ENCODE results near the gene C6orf58.
"Not testable (repeated sequence)": the region's sequence is repeated elsewhere in the genome, so short reads cannot be mapped to it uniquely, and the experiment has no call there.

C6orf58 gene

DNA sequence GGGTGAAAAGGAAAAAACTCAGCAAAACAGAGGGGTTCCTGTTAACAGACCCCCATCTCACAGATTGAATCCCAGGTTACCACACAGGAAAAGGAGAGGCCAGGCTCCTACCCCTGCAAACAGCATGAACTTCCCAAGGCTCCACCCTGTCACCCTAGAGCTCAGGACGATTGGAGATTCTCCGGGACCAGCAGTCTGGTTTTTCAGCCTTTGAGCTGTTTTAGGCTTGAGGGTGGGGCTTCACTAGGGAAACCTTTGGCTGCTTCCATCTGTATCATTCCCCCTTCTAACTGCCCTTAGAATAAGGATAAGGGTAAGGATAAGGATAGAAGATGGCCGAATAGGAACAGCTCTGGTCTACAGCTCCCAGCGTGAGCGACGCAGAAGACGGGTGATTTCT, 16.0 kb downstream of the C6orf58 start:
- H3K27me3 ChIP-seq (ENCODE audit: control insufficient read depth, low read length) = no peaks in the 10 kb centered on the region
- TF ChIP-seq EZH2phosphoT487 (IDR thresholded peaks at IDR 0.05; ENCODE audit: borderline replicate concordance, low read length) = no peak
- TF ChIP-seq, protein P1, sequence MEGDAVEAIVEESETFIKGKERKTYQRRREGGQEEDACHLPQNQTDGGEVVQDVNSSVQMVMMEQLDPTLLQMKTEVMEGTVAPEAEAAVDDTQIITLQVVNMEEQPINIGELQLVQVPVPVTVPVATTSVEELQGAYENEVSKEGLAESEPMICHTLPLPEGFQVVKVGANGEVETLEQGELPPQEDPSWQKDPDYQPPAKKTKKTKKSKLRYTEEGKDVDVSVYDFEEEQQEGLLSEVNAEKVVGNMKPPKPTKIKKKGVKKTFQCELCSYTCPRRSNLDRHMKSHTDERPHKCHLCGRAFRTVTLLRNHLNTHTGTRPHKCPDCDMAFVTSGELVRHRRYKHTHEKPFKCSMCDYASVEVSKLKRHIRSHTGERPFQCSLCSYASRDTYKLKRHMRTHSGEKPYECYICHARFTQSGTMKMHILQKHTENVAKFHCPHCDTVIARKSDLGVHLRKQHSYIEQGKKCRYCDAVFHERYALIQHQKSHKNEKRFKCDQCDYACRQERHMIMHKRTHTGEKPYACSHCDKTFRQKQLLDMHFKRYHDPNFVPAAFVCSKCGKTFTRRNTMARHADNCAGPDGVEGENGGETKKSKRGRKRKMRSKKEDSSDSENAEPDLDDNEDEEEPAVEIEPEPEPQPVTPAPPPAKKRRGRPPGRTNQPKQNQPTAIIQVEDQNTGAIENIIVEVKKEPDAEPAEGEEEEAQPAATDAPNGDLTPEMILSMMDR (IDR thresholded peaks at IDR 0.05; ENCODE audit: low read depth, low read length, poor library complexity, severe bottlenecking) = no peak
- no peak overlapping the region for H3K4me3 ChIP-seq (ENCODE audit: low read length)
- no peak overlapping the region for H3K27ac ChIP-seq (ENCODE audit: low read depth, low read length)
- H3K79me2 ChIP-seq (ENCODE audit: control insufficient read depth, low read length) = no peaks in the 10 kb centered on the region
- H3K9me3 ChIP-seq (ENCODE audit: control insufficient read depth, insufficient read depth, low read length) = no peaks in the 10 kb centered on the region
- H3K4me2 ChIP-seq (ENCODE audit: low read length) = no peak overlapping the region
- H3K9me2 ChIP-seq (replicated peaks; ENCODE audit: control insufficient read depth, low read length) = no peaks in the 10 kb centered on the region
- H3F3A ChIP-seq (ENCODE audit: control insufficient read depth, insufficient read depth) = no peaks in the 10 kb centered on the region
- no peaks in the 10 kb centered on the region for H4K20me1 ChIP-seq (ENCODE audit: control insufficient read depth, insufficient read depth, low read depth, low read length)
- no peaks in the 10 kb centered on the region for H3K36me3 ChIP-seq (ENCODE audit: control insufficient read depth, low read length)
- no peaks in the 10 kb centered on the region for H3K4me1 ChIP-seq (ENCODE audit: control insufficient read depth, low read length)

DNA sequence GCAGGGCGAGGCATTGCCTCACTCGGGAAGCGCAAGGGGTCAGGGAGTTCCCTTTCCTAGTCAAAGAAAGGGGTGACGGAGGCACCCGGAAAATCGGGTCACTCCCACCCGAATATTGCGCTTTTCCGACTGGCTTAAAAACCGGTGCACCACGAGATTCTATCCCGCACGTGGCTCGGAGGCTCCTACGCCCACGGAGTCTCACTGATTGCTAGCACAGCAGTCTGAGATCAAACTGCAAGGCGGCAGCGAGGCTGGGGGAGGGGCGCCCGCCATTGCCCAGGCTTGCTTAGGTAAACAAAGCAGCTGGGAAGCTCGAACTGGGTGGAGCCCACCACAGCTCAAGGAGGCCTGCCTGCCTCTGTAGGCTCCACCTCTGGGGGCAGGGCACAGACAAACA, 16.5 kb downstream of the C6orf58 start:
- H4K20me1 ChIP-seq (ENCODE audit: control insufficient read depth, insufficient read depth, low read depth, low read length); H3K4me3 ChIP-seq (ENCODE audit: low read length); H3K27me3 ChIP-seq (ENCODE audit: control insufficient read depth, low read length); H3K36me3 ChIP-seq (ENCODE audit: control insufficient read depth, low read length); H3K4me2 ChIP-seq (ENCODE audit: low read length); H3K27ac ChIP-seq (ENCODE audit: low read depth, low read length); H3K4me1 ChIP-seq (ENCODE audit: control insufficient read depth, low read length); H3K9me3 ChIP-seq (ENCODE audit: control insufficient read depth, insufficient read depth, low read length); H3F3A ChIP-seq (ENCODE audit: control insufficient read depth, insufficient read depth); H3K9me2 ChIP-seq (replicated peaks; ENCODE audit: control insufficient read depth, low read length); H3K79me2 ChIP-seq (ENCODE audit: control insufficient read depth, low read length): not testable (repeated sequence)

DNA sequence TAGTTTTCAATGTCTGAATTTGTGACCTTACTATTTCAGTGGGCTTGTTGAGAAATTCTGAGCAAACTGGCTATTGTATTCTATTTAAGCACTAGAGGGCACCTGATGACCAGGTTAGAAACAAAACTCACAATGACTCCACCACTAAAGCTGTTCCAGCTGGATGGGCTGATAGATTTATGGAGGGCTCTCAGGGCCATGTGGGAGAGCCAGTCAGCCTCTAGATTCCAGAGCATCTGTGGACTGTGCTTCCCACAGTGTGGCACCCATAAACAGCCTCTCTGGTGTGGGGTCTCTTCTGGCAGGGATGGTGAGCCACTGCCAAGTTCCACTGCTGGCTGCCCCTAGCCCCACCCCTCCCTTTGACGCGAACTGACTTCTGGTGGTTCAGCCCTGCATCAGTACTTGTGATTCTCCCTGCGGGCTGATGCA, 29.2 kb downstream of the C6orf58 start:
- Histone ChIP-seq H3K9me2 (replicated peaks; ENCODE audit: control insufficient read depth, low read length) (no peaks in the 10 kb centered on the region), H3K27ac (ENCODE audit: low read depth, low read length) (no peak overlapping the region), H3K4me1 (ENCODE audit: control insufficient read depth, low read length) (no peaks in the 10 kb centered on the region), H3K36me3 (ENCODE audit: control insufficient read depth, low read length) (no peaks in the 10 kb centered on the region), H4K20me1 (ENCODE audit: control insufficient read depth, insufficient read depth, low read depth, low read length) (no peaks in the 10 kb centered on the region), H3K79me2 (ENCODE audit: control insufficient read depth, low read length) (no peaks in the 10 kb centered on the region), H3K4me3 (ENCODE audit: low read length) (no peak overlapping the region), H3F3A (ENCODE audit: control insufficient read depth, insufficient read depth) (no peaks in the 10 kb centered on the region), H3K4me2 (ENCODE audit: low read length) (no peak overlapping the region), H3K27me3 (ENCODE audit: control insufficient read depth, low read length) (no peaks in the 10 kb centered on the region), H3K9me3 (ENCODE audit: control insufficient read depth, insufficient read depth, low read length) (no peaks in the 10 kb centered on the region)
- no peak for TF ChIP-seq EZH2phosphoT487 (IDR thresholded peaks at IDR 0.05; ENCODE audit: borderline replicate concordance, low read length)
- TF ChIP-seq, protein P1 (IDR thresholded peaks at IDR 0.05; ENCODE audit: low read depth, low read length, poor library complexity, severe bottlenecking) = no peak

DNA sequence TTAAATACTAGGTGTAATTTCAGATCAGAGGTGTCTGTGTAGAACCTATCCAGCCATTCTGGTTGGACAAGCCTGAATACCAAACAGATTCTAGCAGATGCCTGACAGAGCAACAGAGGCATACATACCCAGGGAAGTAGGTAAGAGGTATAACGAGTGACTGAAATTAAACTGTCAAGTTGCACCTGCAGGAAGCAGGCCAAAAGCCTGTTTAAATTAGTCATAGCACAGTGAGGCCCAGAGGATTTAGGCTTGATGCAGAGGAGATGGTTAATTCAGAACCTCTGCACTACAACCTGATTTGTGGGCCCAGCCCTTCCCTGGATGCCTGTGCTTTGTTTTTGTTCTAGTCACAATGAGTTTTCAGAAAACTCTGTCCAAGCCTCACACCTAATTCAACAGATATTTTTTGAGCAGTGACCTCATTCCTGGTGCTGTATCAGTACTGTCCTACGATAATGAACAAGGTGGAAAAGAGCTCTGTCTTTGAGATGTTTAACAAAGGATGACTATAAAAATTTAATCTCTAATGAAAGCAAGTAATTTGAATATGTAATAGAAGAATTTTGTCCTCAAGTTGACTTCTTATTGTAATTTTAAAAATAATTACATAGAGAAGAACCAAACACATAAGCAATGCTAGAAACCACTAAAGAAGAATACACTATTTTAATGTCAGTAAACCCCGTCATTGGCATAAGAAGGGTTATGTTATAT, 31.7 kb downstream of the C6orf58 start:
- no peaks in the 10 kb centered on the region for H3F3A ChIP-seq (ENCODE audit: control insufficient read depth, insufficient read depth)
- H3K27me3 ChIP-seq (ENCODE audit: control insufficient read depth, low read length) = no peaks in the 10 kb centered on the region
- no peaks in the 10 kb centered on the region for H3K9me3 ChIP-seq (ENCODE audit: control insufficient read depth, insufficient read depth, low read length)
- H3K27ac ChIP-seq (ENCODE audit: low read depth, low read length) = no peak overlapping the region
- H3K36me3 ChIP-seq (ENCODE audit: control insufficient read depth, low read length) = no peaks in the 10 kb centered on the region
- no peaks in the 10 kb centered on the region for H4K20me1 ChIP-seq (ENCODE audit: control insufficient read depth, insufficient read depth, low read depth, low read length)
- no peaks in the 10 kb centered on the region for H3K9me2 ChIP-seq (replicated peaks; ENCODE audit: control insufficient read depth, low read length)
- H3K4me3 ChIP-seq (ENCODE audit: low read length) = no peak overlapping the region
- TF ChIP-seq, protein P1 (IDR thresholded peaks at IDR 0.05; ENCODE audit: low read depth, low read length, poor library complexity, severe bottlenecking) = no peak
- TF ChIP-seq EZH2phosphoT487 (IDR thresholded peaks at IDR 0.05; ENCODE audit: borderline replicate concordance, low read length) = no peak
- H3K4me1 ChIP-seq (ENCODE audit: control insufficient read depth, low read length) = no peaks in the 10 kb centered on the region
- H3K79me2 ChIP-seq (ENCODE audit: control insufficient read depth, low read length) = no peaks in the 10 kb centered on the region
- H3K4me2 ChIP-seq (ENCODE audit: low read length) = no peak overlapping the region

All from DOHH2 (cell line).